ENCODE results near the gene HSPA9. TPM values are rescaled to one million over a fixed set of nuclear protein-coding genes. Genes with fewer than 3 reads are reported as not detected.

Gene HSPA9
- total and polyA plus RNA-seq, 8 donors = 68.8 to 427 (median 175) TPM

DNA sequence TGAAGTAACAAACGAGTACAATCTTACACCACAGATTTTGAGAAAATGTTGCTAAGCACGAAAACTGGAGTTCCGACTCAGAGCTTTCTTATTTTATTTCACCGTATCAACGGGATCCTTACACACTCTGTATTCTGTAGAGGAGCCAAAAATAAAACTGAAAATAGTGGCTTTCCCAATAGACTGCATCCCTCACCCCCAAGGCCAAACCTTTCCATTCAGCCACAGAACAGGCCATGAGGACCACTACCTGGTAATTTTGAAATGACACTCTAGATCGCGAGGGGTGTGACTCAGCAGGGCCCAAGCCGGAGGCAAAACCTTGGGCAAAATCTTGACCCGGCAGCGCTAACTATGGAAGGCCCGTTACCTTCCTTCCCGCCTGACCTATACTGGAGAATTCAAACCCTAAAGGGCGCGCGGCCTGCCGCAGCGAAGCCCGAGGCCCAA lies 432 bp downstream of the HSPA9 start:
- Histone ChIP-seq H3K27ac (peak overlapping the region; percentile 95 to 99 (median 98)), H3K9me3 (no peaks in the 10 kb centered on the region), H3K36me3 (peaks cover 35 to 38% (median 37%) of the 10 kb centered on the region in 4 donors), H3K4me1 (peaks cover 12 to 56% (median 46%) of the 10 kb centered on the region in 4 donors), H3K4me3 (peak overlapping the region; percentile 74 to 91 (median 82)), H3K27me3 (no peaks in the 10 kb centered on the region)
- TF ChIP-seq, protein P1, sequence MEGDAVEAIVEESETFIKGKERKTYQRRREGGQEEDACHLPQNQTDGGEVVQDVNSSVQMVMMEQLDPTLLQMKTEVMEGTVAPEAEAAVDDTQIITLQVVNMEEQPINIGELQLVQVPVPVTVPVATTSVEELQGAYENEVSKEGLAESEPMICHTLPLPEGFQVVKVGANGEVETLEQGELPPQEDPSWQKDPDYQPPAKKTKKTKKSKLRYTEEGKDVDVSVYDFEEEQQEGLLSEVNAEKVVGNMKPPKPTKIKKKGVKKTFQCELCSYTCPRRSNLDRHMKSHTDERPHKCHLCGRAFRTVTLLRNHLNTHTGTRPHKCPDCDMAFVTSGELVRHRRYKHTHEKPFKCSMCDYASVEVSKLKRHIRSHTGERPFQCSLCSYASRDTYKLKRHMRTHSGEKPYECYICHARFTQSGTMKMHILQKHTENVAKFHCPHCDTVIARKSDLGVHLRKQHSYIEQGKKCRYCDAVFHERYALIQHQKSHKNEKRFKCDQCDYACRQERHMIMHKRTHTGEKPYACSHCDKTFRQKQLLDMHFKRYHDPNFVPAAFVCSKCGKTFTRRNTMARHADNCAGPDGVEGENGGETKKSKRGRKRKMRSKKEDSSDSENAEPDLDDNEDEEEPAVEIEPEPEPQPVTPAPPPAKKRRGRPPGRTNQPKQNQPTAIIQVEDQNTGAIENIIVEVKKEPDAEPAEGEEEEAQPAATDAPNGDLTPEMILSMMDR (IDR thresholded peaks at IDR 0.05) = no peak
- TF ChIP-seq POLR2A (IDR thresholded peaks at IDR 0.05) (no peak), POLR2AphosphoS5 (IDR thresholded peaks at IDR 0.05) (no peak), EP300 (IDR thresholded peaks at IDR 0.05) (no peak)
- intact Hi-C loops (cut with DNase I; ENCODE audit: low total_unique reads) = no loop called here
- DNase-seq = no peak
- WGBS, 5 donors = 0 to 1% (median 1%) methylated on average over 5 to 18 of the region's 18 CpGs

DNA sequence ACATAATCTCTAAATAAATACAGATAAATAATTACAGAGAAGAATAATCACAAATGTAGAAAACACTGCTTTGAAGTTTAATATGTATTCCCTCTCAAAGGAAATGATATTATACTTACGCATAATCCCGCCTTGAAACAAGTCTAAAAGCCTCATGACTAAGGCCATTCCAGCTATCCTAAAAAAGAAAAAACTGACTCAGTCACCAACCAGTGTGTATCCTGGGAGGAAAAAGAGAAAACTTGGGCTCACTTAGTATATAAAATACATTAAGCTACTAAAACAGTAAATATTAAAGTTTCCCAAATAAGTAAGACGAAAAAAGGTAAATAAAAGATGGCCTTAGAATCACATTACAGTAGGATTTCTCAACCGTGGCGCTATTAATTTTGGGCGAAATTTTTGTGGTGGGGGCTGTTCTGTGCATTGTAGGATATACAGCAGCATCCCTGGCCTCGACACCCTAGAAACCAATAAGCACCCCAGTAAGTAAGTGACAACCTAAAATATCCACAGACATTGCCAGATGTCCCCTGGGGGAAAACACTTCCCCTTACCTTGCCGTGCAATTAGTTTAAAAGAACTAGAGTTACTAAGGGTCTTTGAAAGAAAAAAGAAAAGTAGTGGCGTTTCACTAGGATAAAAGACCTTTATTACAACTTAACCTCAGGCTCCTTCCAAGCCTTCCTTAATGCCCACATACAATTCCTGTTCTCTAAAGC lies 1.1 kb downstream of the HSPA9 start:
- TF ChIP-seq EP300 (IDR thresholded peaks at IDR 0.05) (no peak), POLR2AphosphoS5 (IDR thresholded peaks at IDR 0.05) (no peak), POLR2A (IDR thresholded peaks at IDR 0.05) (no peak)
- TF ChIP-seq, protein P1 (IDR thresholded peaks at IDR 0.05) = no peak
- 25 to 34% (median 29%) methylated on average over 9 of the region's 9 CpGs for WGBS, 5 donors
- intact Hi-C loops (cut with DNase I; ENCODE audit: low total_unique reads) = no loop called here
- H3K36me3 ChIP-seq = peaks cover 42 to 45% (median 44%) of the 10 kb centered on the region in 4 donors
- peak overlapping the region; percentile 74 to 91 (median 82) for H3K4me3 ChIP-seq
- peak overlapping the region in 4 of 5 donors; percentile 97 to 99 (median 98) for H3K27ac ChIP-seq
- H3K4me1 ChIP-seq = peaks cover 12 to 58% (median 49%) of the 10 kb centered on the region in 4 donors
- no peak for DNase-seq
- no peaks in the 10 kb centered on the region for H3K27me3 ChIP-seq
- no peaks in the 10 kb centered on the region for H3K9me3 ChIP-seq

DNA sequence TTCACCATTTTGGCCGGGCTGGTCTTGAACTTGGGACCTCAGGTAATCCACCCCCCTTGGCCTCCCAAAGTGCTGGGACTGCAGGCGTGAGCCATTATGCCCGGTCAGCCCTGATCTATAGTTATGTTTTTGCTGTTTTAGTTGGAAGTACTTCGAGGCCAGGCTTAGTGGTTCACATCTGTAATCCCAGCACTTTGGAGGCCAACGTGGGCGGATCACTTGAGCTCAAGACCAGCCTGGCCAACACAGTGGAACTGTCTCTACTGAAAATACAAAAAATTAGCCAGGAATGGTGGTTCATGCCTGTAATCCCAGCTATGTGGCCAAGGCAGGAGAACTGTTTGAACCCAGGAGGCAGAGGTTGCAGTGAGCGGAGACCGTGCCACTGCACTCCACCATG lies 2.0 kb downstream of the HSPA9 start:
- intact Hi-C loops (cut with DNase I; ENCODE audit: low total_unique reads) = no loop called here
- 79 to 86% (median 82%) methylated on average over 8 of the region's 8 CpGs for WGBS, 5 donors

DNA sequence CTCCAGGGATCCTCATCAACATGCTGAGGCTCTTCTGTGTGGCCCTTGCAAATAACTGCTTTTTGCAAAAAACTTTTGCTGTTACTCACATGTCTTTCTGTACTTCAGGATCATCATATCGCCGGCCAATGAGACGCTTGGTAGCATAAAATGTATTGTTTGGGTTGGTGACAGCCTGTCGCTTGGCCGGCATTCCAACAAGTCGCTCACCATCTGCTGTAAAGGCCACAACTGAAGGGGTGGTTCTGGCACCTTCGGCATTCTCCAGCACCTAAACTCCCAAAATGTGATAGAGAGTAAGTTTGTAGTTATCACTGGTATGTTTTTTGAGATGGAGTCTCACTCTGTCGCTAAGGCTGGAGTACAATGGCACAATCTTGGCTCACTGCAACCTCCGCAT lies 4.3 kb downstream of the HSPA9 start:
- Histone ChIP-seq H3K4me1 (peaks cover 7 to 69% (median 45%) of the 10 kb centered on the region in 4 donors), H3K27ac (no peak overlapping the region), H3K4me3 (no peak overlapping the region), H3K36me3 (peaks cover 70 to 77% (median 76%) of the 10 kb centered on the region in 4 donors), H3K9me3 (no peaks in the 10 kb centered on the region), H3K27me3 (no peaks in the 10 kb centered on the region)
- TF ChIP-seq POLR2A (IDR thresholded peaks at IDR 0.05) (no peak), EP300 (IDR thresholded peaks at IDR 0.05) (no peak), POLR2AphosphoS5 (IDR thresholded peaks at IDR 0.05) (no peak)
- TF ChIP-seq, protein P1 (IDR thresholded peaks at IDR 0.05) = no peak
- no peak for DNase-seq
- WGBS, 5 donors = 96 to 98% (median 98%) methylated on average over 9 of the region's 9 CpGs
- intact Hi-C loops (cut with DNase I; ENCODE audit: low total_unique reads) = no loop called here

More for the DNA sequence above, 2.0 kb downstream of the HSPA9 start:
- Histone ChIP-seq H3K4me1 (peaks cover 12 to 65% (median 51%) of the 10 kb centered on the region in 4 donors), H3K9me3 (no peaks in the 10 kb centered on the region), H3K36me3 (peaks cover 51 to 54% (median 53%) of the 10 kb centered on the region in 4 donors), H3K27me3 (no peaks in the 10 kb centered on the region), H3K4me3 (peak overlapping the region in 2 of 4 donors; percentile 80 to 85), H3K27ac (peak overlapping the region in 2 of 5 donors; percentile 98 to 99)
- TF ChIP-seq POLR2AphosphoS5 (IDR thresholded peaks at IDR 0.05) = no peak
- TF ChIP-seq POLR2A (IDR thresholded peaks at IDR 0.05) = no peak
- TF ChIP-seq, protein P1 (IDR thresholded peaks at IDR 0.05) = no peak
- TF ChIP-seq EP300 (IDR thresholded peaks at IDR 0.05) = no peak
- DNase-seq = no peak

Data from stomach (tissue), 9 donors.